ENCODE data around the gene ZNF326. TPM values are rescaled to one million over a fixed set of nuclear protein-coding genes. Genes with fewer than 3 reads are reported as not detected.
A peak's percentile ranks its signal among the peaks of the same experiment; 100 is the strongest.

Gene ZNF326
- total RNA-seq, 2 experiments from 2014 or later = 56.2 to 58.7 TPM

DNA sequence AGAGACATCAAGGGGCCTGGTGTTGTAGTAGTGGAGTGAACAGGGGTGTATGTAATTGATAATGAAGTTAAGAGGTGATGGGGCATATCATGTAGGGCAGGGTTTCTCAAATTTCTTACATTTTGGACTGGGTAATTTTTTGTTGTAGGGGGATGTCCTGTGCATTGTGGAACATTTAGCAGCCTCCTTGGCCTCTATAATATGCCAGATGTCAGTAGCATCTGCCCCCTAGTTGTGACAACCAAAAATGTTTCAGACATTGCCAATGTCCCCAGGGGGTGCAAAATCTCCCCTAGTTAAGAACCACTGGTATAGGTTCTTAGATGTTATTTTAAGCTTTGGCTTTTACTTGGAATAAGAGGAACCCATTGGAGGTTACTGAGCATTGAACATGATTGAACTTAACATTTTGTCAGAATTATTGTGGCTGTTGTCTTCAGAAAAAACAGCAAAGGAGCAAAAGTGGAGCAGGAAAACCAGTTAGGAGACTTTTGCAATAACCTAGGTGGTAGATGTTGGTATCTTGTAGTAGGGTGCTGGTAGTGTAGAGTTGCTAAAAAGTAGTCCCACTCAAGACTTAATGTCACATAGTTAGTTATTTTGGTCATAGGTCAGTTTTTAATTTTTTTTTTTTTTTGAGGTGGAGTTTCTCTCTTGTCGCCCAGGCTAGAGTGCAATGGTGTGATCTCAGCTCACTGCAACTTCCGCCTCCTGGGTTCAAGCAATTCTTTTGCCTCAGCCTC, 6.2 kb downstream of the ZNF326 start:
- Histone ChIP-seq H3K4me3 (ENCODE audit: low read length) (no peak overlapping the region), H3K36me3 (ENCODE audit: insufficient read depth, low read length) (peaks cover 19% of the 10 kb centered on the region), H3K4me1 (ENCODE audit: insufficient read depth, low read length) (peaks cover 11% of the 10 kb centered on the region), H3K9me3 (ENCODE audit: control insufficient read depth in 1 of 2, insufficient read depth in 1 of 2, low read length in 2 of 2) (no peaks in the 10 kb centered on the region), H3K27ac (ENCODE audit: low read depth in 1 of 2, low read length in 2 of 2) (no peak overlapping the region), H3K27me3 (ENCODE audit: control insufficient read depth in 1 of 2, insufficient read depth in 2 of 2, low read length in 2 of 2) (no peaks in the 10 kb centered on the region)
- intact Hi-C loops (cut with DNase I, micrococcal nuclease) = no loop called here
- H3K4me1 Mint-ChIP-seq (ENCODE audit: low read depth) = peaks cover 66% of the 10 kb centered on the region
- ATAC-seq (ENCODE audit: poor library complexity) (peak; percentile 59), DNase-seq (peak in 4 of 14 experiments; percentile 9 to 37 (median 14))
- POLR2A ChIA-PET = no interaction called here
- CTCF ChIA-PET = no interaction called here
- TF ChIP-seq, protein P1, sequence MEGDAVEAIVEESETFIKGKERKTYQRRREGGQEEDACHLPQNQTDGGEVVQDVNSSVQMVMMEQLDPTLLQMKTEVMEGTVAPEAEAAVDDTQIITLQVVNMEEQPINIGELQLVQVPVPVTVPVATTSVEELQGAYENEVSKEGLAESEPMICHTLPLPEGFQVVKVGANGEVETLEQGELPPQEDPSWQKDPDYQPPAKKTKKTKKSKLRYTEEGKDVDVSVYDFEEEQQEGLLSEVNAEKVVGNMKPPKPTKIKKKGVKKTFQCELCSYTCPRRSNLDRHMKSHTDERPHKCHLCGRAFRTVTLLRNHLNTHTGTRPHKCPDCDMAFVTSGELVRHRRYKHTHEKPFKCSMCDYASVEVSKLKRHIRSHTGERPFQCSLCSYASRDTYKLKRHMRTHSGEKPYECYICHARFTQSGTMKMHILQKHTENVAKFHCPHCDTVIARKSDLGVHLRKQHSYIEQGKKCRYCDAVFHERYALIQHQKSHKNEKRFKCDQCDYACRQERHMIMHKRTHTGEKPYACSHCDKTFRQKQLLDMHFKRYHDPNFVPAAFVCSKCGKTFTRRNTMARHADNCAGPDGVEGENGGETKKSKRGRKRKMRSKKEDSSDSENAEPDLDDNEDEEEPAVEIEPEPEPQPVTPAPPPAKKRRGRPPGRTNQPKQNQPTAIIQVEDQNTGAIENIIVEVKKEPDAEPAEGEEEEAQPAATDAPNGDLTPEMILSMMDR (IDR thresholded peaks at IDR 0.05) = no peak
- H3K36me3 Mint-ChIP-seq (ENCODE audit: low read depth) = peaks cover 51% of the 10 kb centered on the region
- no peak overlapping the region for H3K4me3 Mint-ChIP-seq
- H3K9me3 Mint-ChIP-seq = no peaks in the 10 kb centered on the region
- H3K27ac Mint-ChIP-seq = no peak overlapping the region
- no peaks in the 10 kb centered on the region for H3K27me3 Mint-ChIP-seq

DNA sequence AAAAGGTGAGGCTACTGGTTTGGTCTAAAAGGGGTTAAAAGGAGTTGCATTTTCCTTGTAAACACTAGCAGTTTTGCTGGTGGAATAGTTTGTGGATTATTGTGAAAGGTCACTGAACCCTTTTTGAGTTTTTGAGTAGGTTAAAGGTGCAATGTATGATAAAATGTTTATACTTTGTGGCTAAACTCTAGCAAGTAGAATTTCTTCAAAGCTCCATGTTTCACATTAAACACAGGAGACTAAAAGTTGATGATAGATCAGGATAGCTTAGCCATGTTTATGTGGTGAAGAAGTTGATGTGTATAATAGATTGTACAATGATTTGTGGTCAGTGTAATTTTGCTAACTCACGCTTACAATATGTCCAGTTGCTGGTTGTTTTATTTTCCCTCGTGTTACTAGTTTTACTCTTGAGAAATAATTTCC, 13.1 kb downstream of the ZNF326 start:
- POLR2A ChIA-PET = no interaction called here

DNA sequence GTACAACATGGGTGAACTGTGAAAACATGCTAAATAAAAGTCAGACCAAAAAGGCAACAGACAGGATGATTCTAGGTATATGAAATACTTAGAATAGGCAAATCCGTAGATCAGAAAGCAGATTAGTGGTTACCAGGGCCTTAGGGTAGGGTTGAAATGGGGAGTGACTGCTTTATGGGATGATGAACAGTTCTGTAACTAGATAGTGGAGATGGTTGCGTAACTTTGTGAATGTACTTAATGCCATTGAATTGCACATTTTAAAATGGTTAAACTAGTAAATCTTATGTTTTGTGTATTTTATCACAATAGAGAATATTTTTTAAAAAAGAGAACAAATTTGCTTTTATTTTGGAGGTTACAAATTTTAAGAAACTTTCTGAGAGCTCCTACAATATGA, 17.4 kb downstream of the ZNF326 start:
- TF ChIP-seq, protein P1 (IDR thresholded peaks at IDR 0.05) = no peak
- intact Hi-C loops (cut with DNase I, micrococcal nuclease) = no loop called here
- ChIA-PET CTCF (no interaction called here), POLR2A (no interaction called here)
- H3K27ac ChIP-seq (ENCODE audit: low read depth in 1 of 2, low read length in 2 of 2) = no peak overlapping the region
- Mint-ChIP-seq H3K27me3 (no peaks in the 10 kb centered on the region), H3K27ac (no peak overlapping the region), H3K4me1 (ENCODE audit: low read depth) (peaks cover 16% of the 10 kb centered on the region), H3K36me3 (ENCODE audit: low read depth) (peaks cover 92% of the 10 kb centered on the region), H3K9me3 (no peaks in the 10 kb centered on the region), H3K4me3 (no peak overlapping the region)
- H3K27me3 ChIP-seq (ENCODE audit: control insufficient read depth in 1 of 2, insufficient read depth in 2 of 2, low read length in 2 of 2) = no peaks in the 10 kb centered on the region
- H3K36me3 ChIP-seq (ENCODE audit: insufficient read depth, low read length) = peaks cover 74% of the 10 kb centered on the region
- DNase-seq (no peak), ATAC-seq (ENCODE audit: poor library complexity) (no peak)
- no peaks in the 10 kb centered on the region for H3K9me3 ChIP-seq (ENCODE audit: control insufficient read depth in 1 of 2, insufficient read depth in 1 of 2, low read length in 2 of 2)
- no peaks in the 10 kb centered on the region for H3K4me1 ChIP-seq (ENCODE audit: insufficient read depth, low read length)
- no peak overlapping the region for H3K4me3 ChIP-seq (ENCODE audit: low read length)

More for the DNA sequence above, 13.1 kb downstream of the ZNF326 start:
- no peak overlapping the region for H3K4me3 Mint-ChIP-seq
- peaks cover 40% of the 10 kb centered on the region for H3K4me1 Mint-ChIP-seq (ENCODE audit: low read depth)
- no peak overlapping the region for H3K27ac Mint-ChIP-seq
- no peaks in the 10 kb centered on the region for H3K4me1 ChIP-seq (ENCODE audit: insufficient read depth, low read length)
- H3K36me3 Mint-ChIP-seq (ENCODE audit: low read depth) = peaks cover 85% of the 10 kb centered on the region
- no peak for DNase-seq
- peaks cover 63% of the 10 kb centered on the region for H3K36me3 ChIP-seq (ENCODE audit: insufficient read depth, low read length)
- H3K9me3 ChIP-seq (ENCODE audit: control insufficient read depth in 1 of 2, insufficient read depth in 1 of 2, low read length in 2 of 2) = no peaks in the 10 kb centered on the region
- TF ChIP-seq, protein P1 (IDR thresholded peaks at IDR 0.05) = no peak
- H3K9me3 Mint-ChIP-seq = no peaks in the 10 kb centered on the region
- H3K27me3 Mint-ChIP-seq = no peaks in the 10 kb centered on the region
- H3K4me3 ChIP-seq (ENCODE audit: low read length) = no peak overlapping the region
- no peak for ATAC-seq (ENCODE audit: poor library complexity)
- H3K27me3 ChIP-seq (ENCODE audit: control insufficient read depth in 1 of 2, insufficient read depth in 2 of 2, low read length in 2 of 2) = no peaks in the 10 kb centered on the region
- CTCF ChIA-PET = interaction anchor here (1.3 kb wide), 1 partner anchor 9 kb away, joined by 3 read pairs; no protein-coding TSS in a partner anchor
- H3K27ac ChIP-seq (ENCODE audit: low read depth in 1 of 2, low read length in 2 of 2) = no peak overlapping the region
- intact Hi-C loops (cut with DNase I, micrococcal nuclease) = no loop called here
